GM21447 (cell line): ENCODE data around the gene OPN1LW.
"Not testable (repeated sequence)": the region's sequence is repeated elsewhere in the genome, so short reads cannot be mapped to it uniquely, and the experiment has no call there.

Source experiments
- ATAC-seq: cut with Tn5 transposase; IDR thresholded peaks from one replicate; pipeline ENCODE4 v1.9.1; 2021; ENCODE audit not compliant: unreplicated experiment

OPN1LW gene

DNA sequence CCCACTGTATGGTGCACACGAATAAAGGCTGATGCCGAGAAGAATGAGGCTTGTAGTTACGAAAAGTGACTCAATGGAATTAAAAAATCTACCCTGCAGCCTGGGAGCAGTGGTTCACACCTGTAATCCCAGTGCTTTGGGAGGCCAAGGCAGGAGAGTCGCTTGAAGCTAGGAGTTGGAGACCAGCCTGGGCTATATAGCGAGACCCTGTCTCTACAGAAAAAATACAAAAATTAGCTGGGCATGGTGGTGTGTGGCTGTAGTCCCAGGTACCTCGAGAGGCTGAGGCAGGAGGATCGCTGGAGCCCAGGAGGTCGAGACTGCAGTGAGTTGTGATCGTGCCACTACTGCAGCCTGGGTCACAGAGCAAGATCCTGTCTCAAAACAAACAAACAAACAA, 11.7 kb upstream of the OPN1LW start:
- no peak for ATAC-seq

- no peak for ATAC-seq
These were observed 8.4 kb upstream of the OPN1LW start for GRCh38 chrX:154135458-154136229.

- no peak for ATAC-seq
These were observed 7.3 kb upstream of the OPN1LW start for GRCh38 chrX:154136627-154137161.

- ATAC-seq, result no peak
These were observed 5.2 kb upstream of the OPN1LW start for GRCh38 chrX:154138857-154139256.

- no peak for ATAC-seq
These were observed 3.8 kb upstream of the OPN1LW start for GRCh38 chrX:154140206-154140605.

DNA sequence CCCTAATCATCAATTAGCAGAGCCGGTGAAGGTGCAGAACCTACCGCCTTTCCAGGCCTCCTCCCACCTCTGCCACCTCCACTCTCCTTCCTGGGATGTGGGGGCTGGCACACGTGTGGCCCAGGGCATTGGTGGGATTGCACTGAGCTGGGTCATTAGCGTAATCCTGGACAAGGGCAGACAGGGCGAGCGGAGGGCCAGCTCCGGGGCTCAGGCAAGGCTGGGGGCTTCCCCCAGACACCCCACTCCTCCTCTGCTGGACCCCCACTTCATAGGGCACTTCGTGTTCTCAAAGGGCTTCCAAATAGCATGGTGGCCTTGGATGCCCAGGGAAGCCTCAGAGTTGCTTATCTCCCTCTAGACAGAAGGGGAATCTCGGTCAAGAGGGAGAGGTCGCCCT, 3.3 kb upstream of the OPN1LW start:
- no peak for ATAC-seq

DNA sequence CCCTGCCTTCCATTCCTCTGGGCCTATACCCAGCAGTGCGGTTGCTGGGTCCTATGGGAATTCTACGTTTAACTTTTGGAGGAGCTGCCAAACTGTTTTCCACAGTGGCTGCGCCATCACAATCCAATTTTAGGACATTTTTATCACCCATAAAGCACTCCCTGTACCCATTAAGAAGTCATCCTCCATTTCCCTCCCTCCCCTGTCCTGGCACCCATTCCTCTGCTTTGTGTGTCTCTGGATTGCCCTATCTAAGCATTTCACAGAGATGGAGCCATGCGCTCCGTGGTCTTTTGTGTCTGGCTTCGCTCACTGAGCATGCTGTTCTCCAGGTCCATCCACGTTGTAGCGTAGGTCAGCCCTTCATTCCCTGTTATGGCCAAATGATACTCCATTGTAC, 1.7 kb upstream of the OPN1LW start:
- ATAC-seq, result no peak

DNA sequence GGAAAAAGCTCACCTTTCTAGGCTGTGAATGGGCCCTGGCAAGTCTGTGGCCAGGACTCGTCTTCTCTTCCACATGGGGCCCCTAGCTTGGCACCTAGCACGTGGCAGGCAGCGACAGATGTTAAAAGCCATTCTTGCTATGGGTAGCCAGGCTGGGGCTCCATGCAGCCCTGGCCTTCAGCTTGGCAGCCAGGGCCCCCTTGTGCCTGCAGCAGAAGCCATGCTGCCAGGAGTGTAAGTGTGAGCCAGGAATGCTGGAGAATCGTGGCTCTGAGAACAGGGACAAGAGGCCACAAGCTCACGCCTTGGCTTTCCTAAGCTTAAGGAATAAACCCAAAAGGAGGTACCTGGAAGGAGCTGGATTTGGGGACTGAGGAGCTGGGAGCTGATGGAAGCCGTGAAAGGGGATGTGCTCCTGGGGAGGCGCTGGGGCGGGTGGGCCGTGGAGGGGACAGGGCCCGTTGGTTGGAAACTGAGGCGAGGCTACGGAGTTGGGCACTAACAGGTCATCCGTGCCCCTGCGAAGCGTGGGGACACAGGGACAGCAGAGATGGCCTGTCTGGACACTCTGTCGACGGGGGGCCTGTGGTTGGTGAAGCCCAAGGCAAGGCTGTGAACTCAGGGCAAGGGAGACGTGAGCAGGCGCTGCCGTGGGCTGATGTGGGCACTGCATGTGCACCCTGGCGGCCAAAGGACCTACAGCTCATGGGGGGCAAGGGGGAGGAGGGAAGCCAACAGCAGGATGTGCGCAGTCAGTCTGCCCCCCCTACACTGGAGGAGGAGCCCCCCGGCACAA, 895 bp upstream of the OPN1LW start:
- ATAC-seq, result no peak

DNA sequence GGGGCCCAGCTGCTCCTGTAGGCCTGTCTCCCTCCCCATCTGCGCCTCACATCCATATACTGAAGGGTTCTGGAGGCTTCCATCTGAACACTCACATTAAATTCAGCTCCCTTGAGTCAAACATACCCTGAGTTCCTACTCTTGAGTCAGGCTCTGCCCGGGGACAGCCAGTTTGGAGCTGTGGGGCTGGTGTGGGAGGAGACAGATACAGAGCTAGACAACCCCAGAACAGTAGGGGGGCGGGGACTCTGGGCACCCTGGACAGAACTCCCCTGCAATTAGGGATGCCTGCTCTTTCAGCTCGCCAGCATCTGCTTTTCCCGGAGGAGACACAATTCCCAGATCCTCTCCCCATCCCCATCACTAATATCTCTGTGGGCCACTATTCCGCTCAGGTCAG, 7.0 kb downstream of the OPN1LW start:
- not testable (repeated sequence) for ATAC-seq

- ATAC-seq, result not testable (repeated sequence)
These were observed 12.2 kb downstream of the OPN1LW start for GRCh38 chrX:154156221-154156620.

DNA sequence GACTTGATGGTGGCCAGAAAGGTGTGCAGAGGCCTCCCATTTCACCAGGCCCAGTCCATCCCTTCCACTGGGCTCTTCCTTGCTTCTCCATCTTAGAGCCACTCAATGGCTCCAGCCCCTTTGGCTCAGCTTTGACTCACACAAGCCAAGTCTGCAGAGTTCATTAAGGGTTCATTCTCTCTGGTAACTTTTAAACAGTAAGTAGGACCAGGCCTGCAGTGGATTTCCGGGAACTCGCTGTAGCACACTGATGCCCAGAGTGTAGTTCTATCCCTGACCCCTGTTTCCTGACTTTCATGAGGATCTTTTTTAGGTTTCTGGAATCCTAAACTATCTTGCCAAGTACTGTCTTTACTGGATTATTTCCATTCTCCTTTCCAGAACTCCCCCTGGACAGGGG, 13.2 kb downstream of the OPN1LW start:
- ATAC-seq, result not testable (repeated sequence)

DNA sequence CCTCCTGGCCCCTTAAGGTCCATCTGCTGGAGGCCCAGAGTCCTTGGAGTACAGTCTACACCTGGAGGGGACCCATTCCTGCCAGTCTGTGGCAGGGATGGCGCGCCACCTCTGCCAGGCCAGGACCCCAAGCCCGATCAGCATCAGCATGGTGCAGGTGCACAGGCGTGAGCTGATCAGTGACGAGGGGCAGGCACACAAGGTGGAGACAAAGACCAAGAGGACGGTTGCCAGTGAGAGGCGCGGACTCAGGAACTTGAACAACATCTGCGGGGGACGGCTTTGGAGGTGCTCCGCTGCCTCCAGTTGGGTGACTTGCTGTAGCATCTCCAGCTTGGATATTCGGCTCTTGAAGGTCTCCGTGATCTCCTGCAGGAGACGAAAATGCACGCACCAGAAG, 15.3 kb downstream of the OPN1LW start:
- ATAC-seq, result not testable (repeated sequence)

DNA sequence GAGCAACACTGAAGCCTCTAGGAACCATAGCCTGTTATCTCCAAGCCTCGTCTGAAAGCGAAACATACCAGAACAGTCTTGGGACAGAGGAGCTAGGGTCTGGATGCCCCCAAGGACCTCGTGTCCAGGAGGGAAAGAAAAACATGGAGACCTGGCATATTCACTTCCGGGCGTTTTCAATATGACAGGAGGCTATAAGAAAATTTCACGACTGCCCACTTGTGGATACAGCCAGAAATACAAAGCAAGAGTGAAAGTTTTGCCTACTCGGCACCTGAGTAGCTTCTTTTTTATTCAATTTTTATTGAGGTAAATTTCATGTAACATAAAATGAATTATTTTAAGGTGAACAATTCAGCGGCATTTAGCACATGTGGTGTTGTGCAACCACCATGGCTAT, 20.9 kb downstream of the OPN1LW start:
- not testable (repeated sequence) for ATAC-seq

GRCh38 chrX:154168384-154168783, 24.3 kb downstream of the OPN1LW start:
- not testable (repeated sequence) for ATAC-seq

GRCh38 chrX:154172535-154172943, 28.5 kb downstream of the OPN1LW start:
- ATAC-seq, result peak; percentile 88

DNA sequence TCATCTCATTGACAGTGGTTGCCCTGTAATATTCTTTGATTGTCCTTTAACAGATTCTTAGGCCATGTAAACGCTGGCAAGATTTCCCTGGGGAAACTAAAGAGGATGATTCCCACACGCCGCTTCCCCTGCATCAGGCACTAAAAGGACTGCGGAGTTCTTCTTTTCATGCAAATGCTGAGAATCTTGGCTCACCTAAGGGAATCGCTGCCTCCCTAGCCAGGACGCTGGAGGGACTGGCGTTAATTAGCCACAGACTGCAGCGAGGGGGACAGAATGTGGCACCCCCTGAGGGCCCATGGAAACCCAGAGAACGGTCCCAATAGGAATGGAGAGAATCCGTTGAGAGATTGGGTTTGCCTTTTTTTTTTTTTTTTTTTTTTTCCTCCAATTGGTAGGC, 30.3 kb downstream of the OPN1LW start:
- not testable (repeated sequence) for ATAC-seq

- ATAC-seq, result not testable (repeated sequence)
These were observed 38.3 kb downstream of the OPN1LW start, which contains the start of gene OPN1MW for GRCh38 chrX:154182296-154182695. TSS of gene OPN1MW (plus strand) at chrX:154182596. CDS start at chrX:154182678, 82 bp downstream.

- ATAC-seq, result not testable (repeated sequence)
These were observed 39.8 kb downstream of the OPN1LW start for GRCh38 chrX:154183794-154184193.

- not testable (repeated sequence) for ATAC-seq
These were observed 48.8 kb downstream of the OPN1LW start for GRCh38 chrX:154192846-154193245.

GRCh38 chrX:154194316-154194715, 50.3 kb downstream of the OPN1LW start:
- ATAC-seq, result not testable (repeated sequence)

- ATAC-seq, result not testable (repeated sequence)
These were observed 52.4 kb downstream of the OPN1LW start for GRCh38 chrX:154196466-154196865.
